ENCODE measurements around the gene FNTB. TPM values are rescaled to one million over a fixed set of nuclear protein-coding genes. Genes with fewer than 3 reads are reported as not detected.

FNTB gene
- total RNA-seq, 1 experiment from 2014 or later: 20.7 TPM

DNA sequence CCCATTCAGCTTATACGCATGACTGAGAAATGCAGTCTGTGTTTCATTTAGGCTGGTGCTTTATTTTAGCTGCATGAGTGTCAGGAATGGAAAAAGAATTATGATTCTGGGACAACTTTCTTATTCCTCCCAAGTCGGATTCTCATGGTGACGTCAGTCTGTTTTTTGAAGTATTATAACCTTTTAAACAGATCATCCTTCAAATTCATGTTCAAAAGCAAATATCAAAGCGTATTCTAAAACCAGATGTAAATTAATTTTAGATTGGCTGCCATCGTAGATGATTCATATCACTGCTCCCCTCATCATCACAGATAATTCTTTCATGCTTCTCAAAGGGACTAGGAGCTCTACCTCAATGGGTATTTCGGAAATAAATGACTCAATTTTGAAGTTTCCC, 15.0 kb downstream of the FNTB start:
- H3K4me1 Mint-ChIP-seq: peaks cover 35 to 46% of the 10 kb centered on the region in 2 experiments
- no peak overlapping the region for H3K27ac Mint-ChIP-seq
- H3K4ac ChIP-seq (ENCODE audit: low read depth, low read length): no peak overlapping the region
- H3K4me1 ChIP-seq (ENCODE audit: insufficient read depth, low read length): peaks cover 10% of the 10 kb centered on the region
- H4K5ac ChIP-seq (ENCODE audit: insufficient read length, low read depth, low read length): no peak overlapping the region
- H3K23me2 ChIP-seq (ENCODE audit: insufficient read length, low read depth, low read length, poor library complexity, severe bottlenecking): no peaks in the 10 kb centered on the region
- no peak overlapping the region for H3K18ac ChIP-seq (ENCODE audit: insufficient read length, low read depth, low read length)
- no peaks in the 10 kb centered on the region for H3K27me3 ChIP-seq (ENCODE audit: insufficient read depth, low read length)
- H3K4me3 Mint-ChIP-seq: no peak overlapping the region
- H3K23ac ChIP-seq (ENCODE audit: insufficient read length, low read depth, low read length): no peak overlapping the region
- H2BK5ac ChIP-seq (ENCODE audit: insufficient read length, low read length): no peak overlapping the region
- peaks cover 0 to 12% (median 2%) of the 10 kb centered on the region in 3 experiments; a peak in 2 of 7 replicates for H3K36me3 Mint-ChIP-seq (ENCODE audit: insufficient read depth in 1 of 3, low read depth in 3 of 3)
- no peak overlapping the region for H4K8ac ChIP-seq (replicated peaks; ENCODE audit: insufficient read length, low read depth, low read length)
- no peak overlapping the region for H2AK5ac ChIP-seq (ENCODE audit: insufficient read length, low read length)
- no peak overlapping the region for H2BK20ac ChIP-seq (ENCODE audit: low read depth, low read length, poor library complexity, severe bottlenecking)
- no peak overlapping the region for H3K4me2 ChIP-seq (ENCODE audit: insufficient read depth, insufficient read length, low read length)
- no peak overlapping the region for H2BK120ac ChIP-seq (ENCODE audit: low read depth, low read length, poor library complexity, severe bottlenecking)
- H2BK15ac ChIP-seq (ENCODE audit: low read depth, low read length): no peak overlapping the region
- TF ChIP-seq, protein P1, sequence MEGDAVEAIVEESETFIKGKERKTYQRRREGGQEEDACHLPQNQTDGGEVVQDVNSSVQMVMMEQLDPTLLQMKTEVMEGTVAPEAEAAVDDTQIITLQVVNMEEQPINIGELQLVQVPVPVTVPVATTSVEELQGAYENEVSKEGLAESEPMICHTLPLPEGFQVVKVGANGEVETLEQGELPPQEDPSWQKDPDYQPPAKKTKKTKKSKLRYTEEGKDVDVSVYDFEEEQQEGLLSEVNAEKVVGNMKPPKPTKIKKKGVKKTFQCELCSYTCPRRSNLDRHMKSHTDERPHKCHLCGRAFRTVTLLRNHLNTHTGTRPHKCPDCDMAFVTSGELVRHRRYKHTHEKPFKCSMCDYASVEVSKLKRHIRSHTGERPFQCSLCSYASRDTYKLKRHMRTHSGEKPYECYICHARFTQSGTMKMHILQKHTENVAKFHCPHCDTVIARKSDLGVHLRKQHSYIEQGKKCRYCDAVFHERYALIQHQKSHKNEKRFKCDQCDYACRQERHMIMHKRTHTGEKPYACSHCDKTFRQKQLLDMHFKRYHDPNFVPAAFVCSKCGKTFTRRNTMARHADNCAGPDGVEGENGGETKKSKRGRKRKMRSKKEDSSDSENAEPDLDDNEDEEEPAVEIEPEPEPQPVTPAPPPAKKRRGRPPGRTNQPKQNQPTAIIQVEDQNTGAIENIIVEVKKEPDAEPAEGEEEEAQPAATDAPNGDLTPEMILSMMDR (conservative IDR thresholded peaks at IDR 0.05): no peak
- no peaks in the 10 kb centered on the region for H3K79me2 ChIP-seq (ENCODE audit: insufficient read depth, low read length)
- H2BK12ac ChIP-seq (ENCODE audit: insufficient read length, low read depth, low read length): no peak overlapping the region
- no peak overlapping the region for H3T11ph ChIP-seq (ENCODE audit: low read length)
- H4K91ac ChIP-seq (ENCODE audit: insufficient read length, low read depth, low read length): no peak overlapping the region
- H3K79me1 ChIP-seq (ENCODE audit: insufficient read depth, low read depth, low read length, poor library complexity, severe bottlenecking): no peaks in the 10 kb centered on the region
- no peaks in the 10 kb centered on the region for H4K20me1 ChIP-seq (ENCODE audit: control insufficient read depth, insufficient read depth, insufficient read length)
- H3K9me3 Mint-ChIP-seq: no peaks in the 10 kb centered on the region
- H2AFZ ChIP-seq (ENCODE audit: low read length): no peak overlapping the region
- H3K9me3 ChIP-seq (ENCODE audit: control insufficient read depth, low read depth, low read length): no peaks in the 10 kb centered on the region
- no peak overlapping the region for H3K56ac ChIP-seq (ENCODE audit: insufficient read length, low read depth, low read length)
- no peaks in the 10 kb centered on the region for H3K27me3 Mint-ChIP-seq (ENCODE audit: low read depth)
- H3K14ac ChIP-seq (ENCODE audit: insufficient read depth, low read length): no peak overlapping the region
- no CpG with 5 or more reads among the region's 6 CpGs for WGBS (ENCODE audit: extremely low coverage, insufficient read length, low lambda C conversion rate)
- H3K9ac ChIP-seq (ENCODE audit: extremely low read depth, insufficient read length, low read length): no peak overlapping the region
- H3K27ac ChIP-seq (ENCODE audit: insufficient read length, low read depth, low read length): no peak overlapping the region
- DNase-seq: no peak

Measured in H9 (cell line).